Neural cell (in vitro differentiated cells): ENCODE data around the gene PLA2G6.

Experiments
- CTCF ChIP-seq: fragments of 450-650 bp; IDR thresholded peaks from 2 replicates; pipeline ENCODE4 v1.5.1; 2014; ENCODE audit warnings: antibody characterized with exemption, mild to moderate bottlenecking, moderate library complexity; ENCODE audit not compliant: poor library complexity, severe bottlenecking
- RAD21 ChIP-seq: fragments of 450-650 bp; conservative IDR thresholded peaks from 2 replicates; pipeline ENCODE4 v1.6.1; 2014; ENCODE audit warnings: antibody characterized with exemption, mild to moderate bottlenecking, moderate library complexity
- REST ChIP-seq: IDR thresholded peaks from 2 replicates; pipeline ENCODE4 v1.6.1; 2012; ENCODE audit warnings: borderline replicate concordance

- TF ChIP-seq CTCF (no peak), REST (no peak), RAD21 (no peak)
These were observed 30.5 kb downstream of the PLA2G6 start for GRCh38 chr22:38151126-38151500.
